OCI-LY1 (cell line): ENCODE data around the gene OR2M7.
"Not testable (repeated sequence)": the region's sequence is repeated elsewhere in the genome, so short reads cannot be mapped to it uniquely, and the experiment has no call there.

Source experiments
- H2AFZ ChIP-seq: fragments of 200-600 bp; sonication (generic), shearing (Covaris generic); 2 replicates; pipeline ENCODE4 v1.6.0; 2014; ENCODE audit warnings: antibody characterized with exemption, mild to moderate bottlenecking, low read length
- H3F3A ChIP-seq: fragments of 200-600 bp; sonication (generic), shearing (Covaris generic); 2 replicates; pipeline ENCODE4 v1.6.0; 2014; ENCODE audit warnings: mild to moderate bottlenecking, antibody characterized with exemption, low read length, moderate library complexity; ENCODE audit not compliant: insufficient read depth
- H3K27ac ChIP-seq: fragments of 200-600 bp; sonication (generic); 2 replicates; pipeline ENCODE4 v1.5.1; 2014; ENCODE audit warnings: low read length, mixed run types, mild to moderate bottlenecking, low read depth; ENCODE audit not compliant: poor library complexity, severe bottlenecking
- H3K27me3 ChIP-seq: fragments of 200-600 bp; sonication (generic); 2 replicates; pipeline ENCODE4 v1.6.0; 2014; ENCODE audit warnings: antibody characterized with exemption, mild to moderate bottlenecking, low read length, moderate library complexity; ENCODE audit not compliant: insufficient read depth
- H3K36me3 ChIP-seq: fragments of 200-600 bp; sonication (generic); 2 replicates; pipeline ENCODE4 v1.6.1; 2014; ENCODE audit warnings: mild to moderate bottlenecking, antibody characterized with exemption, low read length, moderate library complexity, mixed read lengths; ENCODE audit not compliant: insufficient read depth
- H3K4me1 ChIP-seq: fragments of 200-600 bp; sonication (generic); 2 replicates; pipeline ENCODE4 v1.5.1; 2014; ENCODE audit warnings: mild to moderate bottlenecking, low read length, moderate library complexity; ENCODE audit not compliant: insufficient read depth, severe bottlenecking
- H3K4me2 ChIP-seq: fragments of 200-600 bp; sonication (generic), shearing (Covaris generic); 2 replicates; pipeline ENCODE4 v1.6.1; 2014; ENCODE audit warnings: low read length
- H3K4me3 ChIP-seq: fragments of 200-600 bp; sonication (generic); 2 replicates; pipeline ENCODE4 v1.5.1; 2014; ENCODE audit warnings: low read length, low read depth, mild to moderate bottlenecking, mixed read lengths; ENCODE audit not compliant: poor library complexity, severe bottlenecking
- H3K79me2 ChIP-seq: fragments of 200-600 bp; shearing (Covaris generic); 2 replicates; pipeline ENCODE4 v1.6.1; 2016; ENCODE audit warnings: mixed run types, low read length, mixed read lengths; ENCODE audit not compliant: insufficient read depth
- H3K9ac ChIP-seq: fragments of 200-600 bp; sonication (generic), shearing (Covaris generic); 2 replicates; pipeline ENCODE4 v1.6.1; 2014; ENCODE audit warnings: mild to moderate bottlenecking, low read length, mixed read lengths
- H3K9me2 ChIP-seq: fragments of 200-600 bp; sonication (generic), shearing (Covaris generic); 2 replicates; pipeline ENCODE4 v1.6.1; 2014; ENCODE audit warnings: low read depth, mild to moderate bottlenecking, low read length, mixed read lengths
- H3K9me3 ChIP-seq: fragments of 200-600 bp; shearing (Covaris generic); 2 replicates; pipeline ENCODE4 v1.6.1; 2014; ENCODE audit warnings: low read length, mixed read lengths
- H4K20me1 ChIP-seq: fragments of 200-600 bp; sonication (generic), shearing (Covaris generic); 2 replicates; pipeline ENCODE4 v1.6.0; 2016; ENCODE audit warnings: mild to moderate bottlenecking, low read length; ENCODE audit not compliant: insufficient read depth
- EZH2 ChIP-seq: fragments of 200-600 bp; sonication (generic), shearing (Covaris generic); IDR thresholded peaks from 2 replicates; pipeline ENCODE4 v1.8.0; 2017; ENCODE audit warnings: borderline replicate concordance, mixed run types, mild to moderate bottlenecking, antibody characterized with exemption, low read length, moderate library complexity, mixed read lengths
- TF ChIP-seq, protein P1 (sequence below): fragments of 200-600 bp; sonication (generic), shearing (Covaris generic); IDR thresholded peaks from 2 replicates; pipeline ENCODE4 v1.5.1; 2017; ENCODE audit warnings: mild to moderate bottlenecking, antibody characterized with exemption, low read length, moderate library complexity, mixed read lengths

The OR2M7 gene

GRCh38 chr1:248348475-248348874 lies 24.1 kb upstream of the OR2M7 start, which contains the start of gene OR14C36:
Gene OR14C36, plus strand, starts transcription at chr1:248348775. Its CDS starts 0 bp downstream, at chr1:248348775.
- Histone ChIP-seq H3K9me2 (no peaks in the 10 kb centered on the region), H3F3A (no peaks in the 10 kb centered on the region), H3K4me2 (no peak within 1 kb of the TSS), H3K36me3 (no peaks in the 10 kb centered on the region), H3K9ac (no peak within 1 kb of the TSS), H3K9me3 (no peaks in the 10 kb centered on the region), H3K27me3 (no peaks in the 10 kb centered on the region), H3K4me3 (no peak within 1 kb of the TSS), H2AFZ (no peak within 1 kb of the TSS), H4K20me1 (no peaks in the 10 kb centered on the region), H3K27ac (no peak within 1 kb of the TSS), H3K4me1 (no peaks in the 10 kb centered on the region), H3K79me2 (no peaks in the 10 kb centered on the region)
- TF ChIP-seq EZH2, result no peak
- TF ChIP-seq, protein P1, sequence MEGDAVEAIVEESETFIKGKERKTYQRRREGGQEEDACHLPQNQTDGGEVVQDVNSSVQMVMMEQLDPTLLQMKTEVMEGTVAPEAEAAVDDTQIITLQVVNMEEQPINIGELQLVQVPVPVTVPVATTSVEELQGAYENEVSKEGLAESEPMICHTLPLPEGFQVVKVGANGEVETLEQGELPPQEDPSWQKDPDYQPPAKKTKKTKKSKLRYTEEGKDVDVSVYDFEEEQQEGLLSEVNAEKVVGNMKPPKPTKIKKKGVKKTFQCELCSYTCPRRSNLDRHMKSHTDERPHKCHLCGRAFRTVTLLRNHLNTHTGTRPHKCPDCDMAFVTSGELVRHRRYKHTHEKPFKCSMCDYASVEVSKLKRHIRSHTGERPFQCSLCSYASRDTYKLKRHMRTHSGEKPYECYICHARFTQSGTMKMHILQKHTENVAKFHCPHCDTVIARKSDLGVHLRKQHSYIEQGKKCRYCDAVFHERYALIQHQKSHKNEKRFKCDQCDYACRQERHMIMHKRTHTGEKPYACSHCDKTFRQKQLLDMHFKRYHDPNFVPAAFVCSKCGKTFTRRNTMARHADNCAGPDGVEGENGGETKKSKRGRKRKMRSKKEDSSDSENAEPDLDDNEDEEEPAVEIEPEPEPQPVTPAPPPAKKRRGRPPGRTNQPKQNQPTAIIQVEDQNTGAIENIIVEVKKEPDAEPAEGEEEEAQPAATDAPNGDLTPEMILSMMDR, result no peak

DNA sequence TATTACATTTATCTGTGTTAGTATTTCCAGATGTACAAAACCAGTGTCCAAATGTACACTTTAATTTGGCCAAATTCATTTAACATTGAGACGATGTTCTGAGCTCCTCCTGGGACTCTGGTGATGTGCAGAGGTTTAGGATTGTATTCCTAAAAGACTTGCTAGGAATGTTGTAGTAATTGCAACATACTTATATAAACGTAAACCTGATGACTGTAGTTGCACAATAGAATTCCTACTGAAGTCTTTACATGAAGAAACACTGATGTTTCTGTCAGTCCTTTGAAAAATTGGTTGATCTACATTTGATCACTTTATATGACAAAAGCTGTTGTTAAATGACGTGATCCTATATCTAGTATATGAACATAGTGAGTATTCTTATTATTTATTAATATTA lies 19.1 kb upstream of the OR2M7 start:
- no peaks in the 10 kb centered on the region for H3K79me2 ChIP-seq
- no peak overlapping the region for H3K27ac ChIP-seq
- H3K9me2 ChIP-seq, result no peaks in the 10 kb centered on the region
- no peaks in the 10 kb centered on the region for H3K27me3 ChIP-seq
- no peak overlapping the region for H3K9ac ChIP-seq
- H3F3A ChIP-seq, result no peaks in the 10 kb centered on the region
- H3K9me3 ChIP-seq, result no peaks in the 10 kb centered on the region
- H3K4me2 ChIP-seq, result no peak overlapping the region
- H4K20me1 ChIP-seq, result no peaks in the 10 kb centered on the region
- H2AFZ ChIP-seq, result no peak overlapping the region
- TF ChIP-seq, protein P1, result no peak
- no peak for TF ChIP-seq EZH2
- H3K4me1 ChIP-seq, result no peaks in the 10 kb centered on the region
- H3K36me3 ChIP-seq, result no peaks in the 10 kb centered on the region
- no peak overlapping the region for H3K4me3 ChIP-seq

- H3K27ac ChIP-seq, result no peak overlapping the region
- H3K9ac ChIP-seq, result no peak overlapping the region
- no peaks in the 10 kb centered on the region for H3K79me2 ChIP-seq
- TF ChIP-seq, protein P1, result no peak
- no peak for TF ChIP-seq EZH2
- H4K20me1 ChIP-seq, result no peaks in the 10 kb centered on the region
- H3K36me3 ChIP-seq, result no peaks in the 10 kb centered on the region
- H3K4me3 ChIP-seq, result no peak overlapping the region
- H3F3A ChIP-seq, result no peaks in the 10 kb centered on the region
- H3K9me3 ChIP-seq, result no peaks in the 10 kb centered on the region
- H3K4me2 ChIP-seq, result no peak overlapping the region
- H3K9me2 ChIP-seq, result no peaks in the 10 kb centered on the region
- H3K27me3 ChIP-seq, result no peaks in the 10 kb centered on the region
- H2AFZ ChIP-seq, result no peak overlapping the region
- H3K4me1 ChIP-seq, result no peaks in the 10 kb centered on the region
Observed at GRCh38 chr1:248316796-248317195, 7.6 kb downstream of the OR2M7 start.

DNA sequence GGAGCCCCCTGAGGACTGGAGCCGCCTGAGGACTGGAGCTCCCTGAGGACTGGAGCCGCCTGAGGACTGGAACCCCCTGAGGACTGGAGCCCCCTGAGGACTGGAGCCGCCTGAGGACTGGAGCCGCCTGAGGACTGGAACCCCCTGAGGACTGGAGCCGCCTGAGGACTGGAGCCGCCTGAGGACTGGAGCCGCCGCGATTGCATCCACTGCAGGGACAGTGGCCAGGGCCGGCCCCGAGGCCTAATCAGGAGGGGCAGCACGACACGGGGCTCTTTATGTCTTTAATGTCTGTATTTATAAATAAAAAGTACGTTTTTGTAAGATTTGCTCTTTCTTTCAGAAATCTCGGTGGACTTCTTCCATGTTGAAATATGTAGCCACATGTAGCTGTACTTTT lies 17.6 kb downstream of the OR2M7 start:
- not testable (repeated sequence) for H3F3A ChIP-seq, H3K9me2 ChIP-seq, H3K4me2 ChIP-seq, H4K20me1 ChIP-seq, H3K27ac ChIP-seq, H3K36me3 ChIP-seq, H3K27me3 ChIP-seq, H3K4me1 ChIP-seq, H3K4me3 ChIP-seq, H3K9ac ChIP-seq, H3K79me2 ChIP-seq, H3K9me3 ChIP-seq, H2AFZ ChIP-seq
